PC-9 (cell line): ENCODE results near the gene FAM236D.
"Not testable (repeated sequence)": the region's sequence is repeated elsewhere in the genome, so short reads cannot be mapped to it uniquely, and the experiment has no call there.

Experiments
- CTCF ChIP-seq: fragments of 200-600 bp; sonication (generic); conservative IDR thresholded peaks from 2 replicates; pipeline ENCODE4 v1.6.1; 2017; ENCODE audit warnings: mixed run types, antibody characterized with exemption, mild to moderate bottlenecking, moderate library complexity
- EZH2 ChIP-seq: fragments of 200-600 bp; sonication (generic); IDR thresholded peaks from 2 replicates; pipeline ENCODE4 v1.8.0; 2017; ENCODE audit warnings: antibody characterized with exemption, low read depth

GRCh38 chrX:72777467-72777790 lies 30.6 kb downstream of the FAM236D start:
- not testable (repeated sequence) for TF ChIP-seq CTCF, EZH2
